HepG2 (cell line): Measurements from ENCODE around the gene EGFR. TPM values are rescaled to one million over a fixed set of nuclear protein-coding genes. Genes with fewer than 3 reads are reported as not detected.

Source experiments
- AGO2 ChIP-seq: fragments of 200-400 bp; formaldehyde crosslinking; optimal IDR thresholded peaks from 2 replicates; pipeline ENCODE3; 2017; ENCODE audit warnings: mild to moderate bottlenecking, low read depth, low read length, moderate library complexity
- CEBPB ChIP-seq: IDR thresholded peaks from 2 replicates; pipeline ENCODE4 v1.6.1; 2011; ENCODE audit warnings: low read depth, low read length, improper control_type of control experiment, borderline replicate concordance
- DDIT3 ChIP-seq: sonication (generic); formaldehyde crosslinking; IDR thresholded peaks from 2 replicates; pipeline ENCODE4 v1.4.0; 2020; ENCODE audit warnings: mild to moderate bottlenecking, missing genetic modification reagents
- FOXO4 ChIP-seq: sonication (generic); formaldehyde crosslinking; conservative IDR thresholded peaks from 2 replicates; pipeline ENCODE4 v1.8.1; 2023; ENCODE audit warnings: missing genetic modification reagents
- JUND ChIP-seq: sonication (generic); formaldehyde crosslinking; IDR thresholded peaks from 2 replicates; pipeline ENCODE4 v1.8.0; 2022; ENCODE audit warnings: mild to moderate bottlenecking, missing genetic modification reagents
- KDM2A ChIP-seq: sonication (generic); formaldehyde crosslinking; IDR thresholded peaks from 2 replicates; pipeline ENCODE4 v1.4.0; 2020; ENCODE audit warnings: low read depth, missing genetic modification reagents, borderline replicate concordance
- KDM6A ChIP-seq: IDR thresholded peaks from 2 replicates; pipeline ENCODE4 v1.6.1; 2016; ENCODE audit warnings: low read depth
- MAZ ChIP-seq, 2 experiments: sonication (generic) in 1 of 2; formaldehyde crosslinking in 1 of 2; IDR thresholded peaks; 2 replicates each; pipeline versions ENCODE4 v1.5.0 to v1.6.1; 2012 to 2020; ENCODE audit warnings: low read depth in 2 of 2, mild to moderate bottlenecking in 2 of 2, borderline replicate concordance in 1 of 2, improper control_type of control experiment in 1 of 2, low read length in 1 of 2, missing genetic modification reagents in 1 of 2, moderate library complexity in 1 of 2
- MEIS1 ChIP-seq: sonication (generic); formaldehyde crosslinking; IDR thresholded peaks from 2 replicates; pipeline ENCODE4 v1.9.0; 2021; ENCODE audit warnings: mild to moderate bottlenecking, missing genetic modification reagents, moderate library complexity, borderline replicate concordance
- MIER3 ChIP-seq: IDR thresholded peaks from 2 replicates; pipeline ENCODE4 v1.6.1; 2016; ENCODE audit warnings: missing compliant biosample characterization, borderline replicate concordance
- MTF1 ChIP-seq: sonication (generic); formaldehyde crosslinking; IDR thresholded peaks from 2 replicates; pipeline ENCODE4 v1.5.0; 2020; ENCODE audit warnings: missing genetic modification reagents
- MYNN ChIP-seq: sonication (generic); formaldehyde crosslinking; IDR thresholded peaks from 2 replicates; pipeline ENCODE4 v1.4.0; 2020; ENCODE audit warnings: mild to moderate bottlenecking, low read depth, missing genetic modification reagents
- MYPOP ChIP-seq: sonication (generic); formaldehyde crosslinking; IDR thresholded peaks from 2 replicates; pipeline ENCODE4 v1.8.1; 2023; ENCODE audit warnings: mild to moderate bottlenecking, moderate library complexity, missing genetic modification reagents
- POLR2A ChIP-seq, 2 experiments: IDR thresholded peaks; 2 replicates each; pipeline ENCODE4 v1.6.1; 2011; ENCODE audit warnings: low read depth in 2 of 2, low read length in 2 of 2, mild to moderate bottlenecking in 1 of 2, moderate library complexity in 1 of 2; ENCODE audit not compliant: insufficient read depth in 1 of 2
- RFX3 ChIP-seq: IDR thresholded peaks from 2 replicates; pipeline ENCODE4 v1.6.1; 2016; ENCODE audit warnings: missing biosample characterization, missing genetic modification reagents
- SMAD1 ChIP-seq: sonication (generic); formaldehyde crosslinking; IDR thresholded peaks from 2 replicates; pipeline ENCODE4 v1.4.0; 2020; ENCODE audit warnings: missing genetic modification reagents, low read depth, mild to moderate bottlenecking, borderline replicate concordance
- SNAPC2 ChIP-seq: sonication (generic); formaldehyde crosslinking; IDR thresholded peaks from 2 replicates; pipeline ENCODE4 v1.8.1; 2022; ENCODE audit warnings: mild to moderate bottlenecking, missing genetic modification reagents
- XBP1 ChIP-seq: sonication (generic); formaldehyde crosslinking; IDR thresholded peaks from 2 replicates; pipeline ENCODE4 v1.5.0; 2020; ENCODE audit warnings: missing genetic modification reagents
- ZNF24 ChIP-seq: fragments of 450-650 bp; IDR thresholded peaks from 2 replicates; pipeline ENCODE4 v1.6.1; 2017; ENCODE audit warnings: antibody characterized with exemption, mild to moderate bottlenecking
- ZNF282 ChIP-seq: fragments of 450-650 bp; IDR thresholded peaks from 2 replicates; pipeline ENCODE4 v1.6.1; 2018; ENCODE audit not compliant: partially characterized antibody
- ZNF331 ChIP-seq: sonication (generic); formaldehyde crosslinking; IDR thresholded peaks from 2 replicates; pipeline ENCODE4 v1.4.0; 2020; ENCODE audit warnings: missing genetic modification reagents
- ZNF333 ChIP-seq: sonication (generic); formaldehyde crosslinking; IDR thresholded peaks from 2 replicates; pipeline ENCODE4 v1.4.0; 2020; ENCODE audit warnings: mild to moderate bottlenecking, missing genetic modification reagents, borderline replicate concordance
- ZNF34 ChIP-seq: sonication (generic); formaldehyde crosslinking; IDR thresholded peaks from 2 replicates; pipeline ENCODE4 v1.4.0; 2020; ENCODE audit warnings: mild to moderate bottlenecking, missing genetic modification reagents, borderline replicate concordance
- ZNF567 ChIP-seq: sonication (generic); formaldehyde crosslinking; IDR thresholded peaks from 2 replicates; pipeline ENCODE4 v1.8.1; 2023; ENCODE audit warnings: mild to moderate bottlenecking, missing genetic modification reagents, borderline replicate concordance
- ZNF619 ChIP-seq: sonication (generic); formaldehyde crosslinking; IDR thresholded peaks from 2 replicates; pipeline ENCODE4 v1.4.0; 2020; ENCODE audit warnings: mild to moderate bottlenecking, missing genetic modification reagents
- ZNF670 ChIP-seq: sonication (generic); formaldehyde crosslinking; IDR thresholded peaks from 2 replicates; pipeline ENCODE4 v1.8.0; 2022; ENCODE audit warnings: mild to moderate bottlenecking, missing genetic modification reagents, borderline replicate concordance
- ZNF761 ChIP-seq: sonication (generic); formaldehyde crosslinking; conservative IDR thresholded peaks from 2 replicates; pipeline ENCODE4 v1.4.0; 2020; ENCODE audit warnings: mild to moderate bottlenecking, missing genetic modification reagents
- ZNF766 ChIP-seq: sonication (generic); formaldehyde crosslinking; IDR thresholded peaks from 2 replicates; pipeline ENCODE4 v1.5.0; 2020; ENCODE audit warnings: missing genetic modification reagents, borderline replicate concordance
- polyA plus RNA-seq, 8 experiments: library from polyadenylated mRNA; depleted of rRNA in 3 of 8; stranded (reverse) in 7 of 8; unstranded in 1 of 8; fragments of >200 nt; fragmentation: Illumina TruSeq in 4 of 8; extraction: Trizol in 4 of 8; gene quantifications; 2 replicates each; pipeline versions ENCODE4 v1.2.1 to v1.2.3, GENCODE V29; 2011 to 2016; ENCODE audit warnings: low read depth in 4 of 8, missing spikeins in 1 of 8, mixed read lengths in 1 of 8; ENCODE audit not compliant: insufficient read depth in 1 of 8
- total RNA-seq, 5 experiments: library from RNA; depleted of rRNA; stranded (reverse); fragments of >200 nt; fragmentation: Illumina TruSeq; extraction: Trizol; gene quantifications; 2 replicates each; pipeline ENCODE4 v1.2.3, GENCODE V29; 2016; ENCODE audit warnings: low read depth in 1 of 5

The EGFR gene
- total and polyA plus RNA-seq, 2 of the 13 experiments (the other 11 are each of a cell fraction or from before 2014, with no cell fraction given), result 7.0 to 10.0 TPM

- TF ChIP-seq ZNF619 (CRISPR knock-in tag) (no peak), MEIS1 (peak; percentile 65; the same call in 1 of the 2 replicates), RFX3 (CRISPR knock-in tag) (no peak), ZNF34 (CRISPR knock-in tag) (no peak), AGO2 (no peak), KDM2A (peak; percentile 57), DDIT3 (no peak), FOXO4 (no peak), ZNF331 (peak; percentile 72), CEBPB (no peak), ZNF282 (no peak), MIER3 (CRISPR knock-in tag) (peak; percentile 77), ZNF766 (CRISPR knock-in tag) (0 out of 2 replicates have a peak, but pooled peaks have one; percentile 56), ZNF333 (CRISPR knock-in tag) (0 out of 2 replicates have a peak, but pooled peaks have one; percentile 68), ZNF670 (CRISPR knock-in tag) (peak; percentile 67; the same call in 1 of the 2 replicates), MAZ (IDR thresholded peaks at IDR 0.05; ENCODE audit: borderline replicate concordance, low read depth, low read length) (0 out of 2 replicates have a peak, but pooled peaks have one; percentile 14), MAZ (CRISPR knock-in tag; IDR thresholded peaks at IDR 0.05; ENCODE audit: low read depth) (no peak; the same call in 1 of the 2 replicates), MTF1 (CRISPR knock-in tag) (no peak; the same call in 1 of the 2 replicates), ZNF761 (CRISPR knock-in tag) (peak; percentile 97; the same call in 1 of the 2 replicates), POLR2A (IDR thresholded peaks at IDR 0.05; ENCODE audit: insufficient read depth in 1 of 2, low read depth in 2 of 2, low read length in 2 of 2) (peak in 1 of 2 experiments; percentile 89; a peak in 2 of 4 replicates), ZNF567 (CRISPR knock-in tag) (no peak), SNAPC2 (no peak; the same call in 1 of the 2 replicates), ZNF24 (no peak), JUND (CRISPR knock-in tag) (no peak; the same call in 1 of the 2 replicates), MYPOP (CRISPR knock-in tag) (peak; percentile 72; the same call in 1 of the 2 replicates), XBP1 (CRISPR knock-in tag) (peak; percentile 95; the same call in 1 of the 2 replicates), SMAD1 (CRISPR knock-in tag) (0 out of 2 replicates have a peak, but pooled peaks have one; percentile 60), MYNN (CRISPR knock-in tag) (no peak), KDM6A (peak; percentile 88; the same call in 1 of the 2 replicates)
Measured at GRCh38 chr7:55178863-55179773, 160.3 kb downstream of the EGFR start (continued).
